GM19467 (cell line): Measurements from ENCODE around the gene HORMAD2.
"Not testable (repeated sequence)": the region's sequence is repeated elsewhere in the genome, so short reads cannot be mapped to it uniquely, and the experiment has no call there.

ENCODE experiments used
- ATAC-seq: cut with Tn5 transposase; IDR thresholded peaks from one replicate; pipeline ENCODE4 v1.9.1; 2021; ENCODE audit warnings: mild to moderate bottlenecking, moderate library complexity; ENCODE audit not compliant: unreplicated experiment

HORMAD2 gene

DNA sequence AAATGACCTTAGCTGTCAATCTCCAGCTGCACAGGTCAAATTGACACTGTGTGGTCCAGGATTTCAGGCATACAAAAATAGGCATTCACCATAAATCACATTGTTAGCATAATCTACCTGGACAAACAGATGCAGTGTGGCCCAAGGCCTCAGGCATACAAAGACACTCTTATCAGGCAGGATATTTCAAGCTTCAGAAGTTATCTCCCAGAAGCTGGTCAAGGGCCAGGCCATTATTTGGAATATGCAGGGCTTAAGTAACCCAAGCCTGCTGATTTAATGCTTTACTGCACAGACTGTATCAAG is 25.5 kb upstream of the HORMAD2 start:
- ATAC-seq, result no peak

DNA sequence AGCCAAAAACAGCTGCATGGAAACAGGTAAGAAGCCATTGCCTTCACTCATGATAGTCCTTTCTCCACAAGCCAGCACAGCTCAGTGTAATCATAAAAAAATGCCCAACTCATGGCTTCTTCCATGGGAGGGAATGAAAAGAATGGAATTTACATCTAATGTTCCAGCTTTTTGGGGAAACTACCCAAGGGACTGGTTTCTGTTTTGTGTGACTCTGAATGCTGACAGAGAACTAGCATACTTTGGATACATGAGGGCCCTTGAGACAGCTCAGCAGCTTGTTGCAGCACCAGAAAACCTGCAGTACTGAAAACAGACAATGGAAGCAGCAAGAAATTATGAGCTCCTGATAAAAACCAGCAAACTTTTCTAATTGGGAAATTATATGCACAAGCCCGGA is 24.2 kb upstream of the HORMAD2 start:
- no peak for ATAC-seq

DNA sequence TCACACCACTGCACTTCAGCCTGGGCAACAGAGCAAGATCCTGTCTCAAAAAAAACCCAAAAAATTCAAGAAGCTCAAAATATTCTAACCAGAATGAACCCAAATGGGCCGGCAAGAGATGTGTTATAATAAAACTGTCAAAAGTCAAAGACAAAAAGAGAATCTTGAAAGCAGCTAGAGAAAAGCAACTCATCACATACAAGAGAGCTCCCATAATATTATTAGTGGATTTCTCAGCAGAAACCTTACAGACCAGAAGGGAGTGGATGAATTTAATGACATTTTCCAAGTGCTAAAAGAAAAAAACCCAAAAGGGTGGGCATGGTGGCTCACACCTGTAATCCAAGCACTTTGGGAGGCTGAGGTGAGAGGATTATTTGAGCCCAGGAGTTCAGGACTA is 22.9 kb upstream of the HORMAD2 start:
- no peak for ATAC-seq

DNA sequence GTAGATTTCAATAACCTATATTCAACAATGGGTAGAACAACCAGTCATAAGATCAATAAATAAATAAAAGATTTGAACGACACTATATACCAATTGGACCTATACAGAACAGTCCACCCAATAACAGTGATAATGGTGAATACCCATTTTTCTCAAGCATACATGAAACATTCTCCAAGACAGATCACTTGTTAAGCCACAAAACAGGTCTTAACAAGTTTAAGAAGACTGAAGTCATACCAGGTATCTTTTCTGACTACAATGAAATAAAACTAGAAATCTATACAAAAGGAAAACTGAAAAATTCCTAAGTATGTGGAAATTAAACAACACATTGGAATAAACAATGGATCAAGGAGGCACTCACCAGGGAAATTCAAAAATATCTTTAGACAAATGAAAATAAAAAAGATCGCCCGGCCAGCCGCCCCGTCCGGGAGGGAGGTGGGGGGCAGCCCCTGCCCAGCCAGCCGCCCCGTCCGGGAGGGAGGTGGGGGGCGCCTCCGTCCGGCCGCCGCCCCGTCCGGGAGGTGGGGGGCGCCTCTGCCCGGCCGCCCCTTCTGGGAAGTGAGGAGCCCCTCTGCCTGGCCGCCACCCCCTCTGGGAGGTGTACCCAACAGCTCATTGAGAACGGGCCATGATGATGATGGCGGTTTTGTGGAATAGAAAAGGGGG is 20.8 kb upstream of the HORMAD2 start:
- not testable (repeated sequence) for ATAC-seq

- not testable (repeated sequence) for ATAC-seq
Measured at GRCh38 chr22:30061094-30061493, 19.2 kb upstream of the HORMAD2 start.

GRCh38 chr22:30062259-30062658 is 18.0 kb upstream of the HORMAD2 start:
- ATAC-seq, result no peak

DNA sequence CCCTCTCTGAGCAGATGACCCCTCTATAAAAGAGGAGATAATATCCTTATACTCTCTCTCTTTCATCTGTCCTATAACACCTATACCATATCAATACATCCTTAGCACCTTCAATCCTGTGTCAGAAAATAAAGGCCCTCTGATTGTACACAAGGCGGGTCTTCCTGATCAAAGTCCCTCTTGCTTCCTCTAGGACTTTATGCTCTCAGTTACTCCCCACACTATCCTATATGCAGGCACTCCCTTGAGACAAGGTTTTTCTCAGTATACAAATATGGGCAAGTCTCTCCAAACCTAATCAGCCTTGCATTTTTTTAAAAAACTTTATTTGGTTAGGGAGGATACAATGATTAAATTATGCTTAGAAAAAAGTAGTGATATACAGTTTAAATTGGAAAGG is 17.3 kb upstream of the HORMAD2 start:
- no peak for ATAC-seq

DNA sequence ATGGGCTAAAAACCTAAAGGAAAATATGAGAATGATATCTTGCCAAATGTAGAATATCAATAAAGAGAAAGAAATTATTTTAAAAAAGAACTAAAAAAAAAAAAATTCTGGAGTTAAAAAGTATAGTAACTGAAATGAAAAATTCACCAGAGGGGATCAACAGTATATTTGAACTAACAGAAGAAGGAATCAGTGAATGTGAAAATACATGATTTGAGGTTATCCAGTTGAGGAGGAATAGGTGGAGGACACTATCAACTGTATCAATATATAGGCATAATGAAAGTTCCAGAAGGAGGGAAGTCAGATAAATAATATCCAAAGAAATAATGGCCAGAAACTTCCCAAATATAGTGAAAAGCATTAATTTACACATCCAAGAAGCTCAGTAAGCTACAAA is 16.1 kb upstream of the HORMAD2 start:
- no peak for ATAC-seq

DNA sequence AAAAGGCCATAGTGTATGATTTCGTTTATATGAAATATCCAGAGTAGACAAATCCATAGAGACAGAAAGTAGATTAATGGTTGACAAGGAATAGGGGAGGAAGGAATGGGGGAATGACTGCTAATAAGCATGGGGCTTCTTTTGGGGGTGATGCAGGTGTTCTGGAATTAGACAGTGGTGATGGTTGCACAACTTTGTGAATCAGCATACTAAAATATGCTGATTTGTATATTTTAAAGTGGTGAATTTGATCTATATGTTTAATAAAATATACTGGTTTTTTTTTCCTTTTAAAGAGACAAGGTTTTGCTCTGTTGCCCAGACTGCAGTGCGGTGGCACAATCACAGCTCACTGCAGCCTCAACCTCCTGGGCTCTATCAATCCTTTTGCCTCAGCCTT is 6.5 kb upstream of the HORMAD2 start:
- ATAC-seq, result no peak

DNA sequence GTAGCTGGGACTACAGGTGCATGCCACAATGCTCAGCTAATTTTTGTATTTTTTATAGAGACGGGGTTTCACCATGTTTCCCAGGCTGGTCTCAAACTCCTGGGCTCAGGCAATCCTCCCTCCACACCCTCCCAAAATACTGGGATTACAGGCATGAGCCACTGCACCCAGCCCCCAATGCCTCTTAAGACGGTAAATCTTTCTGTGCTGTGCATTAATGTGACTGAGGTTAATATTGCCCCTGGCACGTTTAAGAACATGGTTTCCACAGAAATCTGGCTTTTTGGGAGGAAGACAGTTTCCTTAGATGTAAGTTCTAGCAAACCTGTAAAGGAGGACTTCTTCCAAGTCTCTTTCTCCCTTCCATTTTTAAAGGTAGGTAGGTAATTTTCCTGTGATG is 6.1 kb upstream of the HORMAD2 start:
- no peak for ATAC-seq

DNA sequence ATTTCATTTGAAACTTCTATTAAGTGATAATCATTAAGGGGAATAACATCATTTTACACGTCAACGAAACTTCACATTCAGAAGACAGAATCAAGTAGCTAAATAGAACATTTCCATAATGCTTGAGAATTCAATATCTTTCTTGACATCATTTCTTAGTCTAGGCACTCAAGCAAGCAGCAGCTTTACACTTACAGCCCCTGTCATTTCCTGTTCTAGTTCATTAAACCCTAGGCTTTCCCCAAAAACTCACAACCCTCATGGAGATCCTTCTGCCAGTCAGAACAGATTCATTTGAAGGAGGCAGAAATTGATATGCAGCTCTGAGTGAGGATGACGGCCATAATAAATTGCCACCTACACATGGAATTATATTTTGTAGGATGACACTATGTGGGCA is 5.3 kb upstream of the HORMAD2 start:
- ATAC-seq, result no peak

GRCh38 chr22:30077279-30077880 is 2.9 kb upstream of the HORMAD2 start:
- no peak for ATAC-seq

GRCh38 chr22:30078320-30079311 is 1.6 kb upstream of the HORMAD2 start:
- ATAC-seq, result no peak

DNA sequence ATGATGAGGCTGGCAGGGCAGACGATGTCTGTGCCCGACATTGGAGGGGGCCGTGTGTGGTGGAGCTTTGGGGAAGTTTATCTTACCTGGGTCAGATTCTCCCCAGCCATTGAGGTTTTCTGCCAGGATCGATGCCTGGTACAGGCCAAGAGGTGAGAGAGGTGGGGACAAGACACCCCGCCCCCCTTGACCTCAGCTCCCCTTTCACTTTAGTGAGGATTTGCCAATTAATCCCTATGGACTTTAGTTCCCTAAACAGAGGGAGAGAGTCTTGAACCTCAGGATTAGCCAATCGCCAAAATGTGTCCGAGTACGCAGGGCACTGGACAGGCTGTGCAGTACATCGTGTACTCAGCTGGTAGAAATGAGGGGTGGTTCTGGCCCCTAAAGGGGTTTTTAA is 541 bp downstream of the HORMAD2 start:
- ATAC-seq, result no peak

GRCh38 chr22:30086496-30086895 is 6.2 kb downstream of the HORMAD2 start:
- no peak for ATAC-seq

DNA sequence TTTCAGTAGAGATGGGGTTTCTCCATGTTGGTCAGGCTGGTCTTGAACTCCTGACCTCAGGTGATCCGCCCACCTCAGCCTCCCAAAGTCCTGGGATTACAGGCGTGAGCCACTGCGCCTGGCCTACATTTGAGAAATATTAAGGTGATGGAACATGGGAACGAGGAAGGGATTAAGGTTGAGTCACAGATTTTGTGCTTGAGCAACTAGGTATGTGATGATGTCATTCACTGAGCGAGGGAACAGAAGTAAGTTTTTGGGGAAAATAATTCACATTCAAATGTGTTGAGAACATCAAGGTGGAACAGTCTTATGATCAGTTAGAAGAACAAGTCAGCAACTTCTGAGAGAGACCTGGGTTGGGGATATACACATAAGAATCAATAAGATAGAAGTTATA is 6.8 kb downstream of the HORMAD2 start:
- not testable (repeated sequence) for ATAC-seq

- no peak for ATAC-seq
Measured at GRCh38 chr22:30087611-30088010, 7.3 kb downstream of the HORMAD2 start.

GRCh38 chr22:30088468-30088867 is 8.2 kb downstream of the HORMAD2 start:
- ATAC-seq, result no peak

- ATAC-seq, result no peak
Measured at GRCh38 chr22:30089655-30089974, 9.4 kb downstream of the HORMAD2 start.

- ATAC-seq, result no peak
Measured at GRCh38 chr22:30092686-30093085, 12.4 kb downstream of the HORMAD2 start.

DNA sequence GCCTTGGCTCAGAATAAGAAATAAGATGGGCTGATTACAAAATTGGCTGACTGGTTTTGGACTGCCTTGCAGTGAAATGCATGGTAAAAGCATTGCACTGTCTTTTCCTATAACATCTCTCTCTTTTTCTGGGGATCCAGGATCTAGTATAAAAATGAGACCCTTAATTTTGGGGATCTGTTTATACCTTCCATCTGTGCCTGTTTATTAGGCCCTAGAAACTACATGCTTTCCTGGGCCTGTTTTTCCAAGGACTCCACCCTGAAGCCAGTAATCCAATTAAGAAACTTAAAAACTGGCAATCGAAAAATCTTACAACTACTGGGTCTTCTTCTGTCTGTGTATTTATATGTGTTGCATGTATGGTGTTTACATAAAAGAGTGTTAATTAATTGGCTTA is 14.5 kb downstream of the HORMAD2 start:
- no peak for ATAC-seq

- no peak for ATAC-seq
Measured at GRCh38 chr22:30097861-30098260, 17.6 kb downstream of the HORMAD2 start.
